ENCODE results near the gene ACRV1. TPM values are rescaled to one million over a fixed set of nuclear protein-coding genes. Genes with fewer than 3 reads are reported as not detected.

Gene ACRV1

DNA sequence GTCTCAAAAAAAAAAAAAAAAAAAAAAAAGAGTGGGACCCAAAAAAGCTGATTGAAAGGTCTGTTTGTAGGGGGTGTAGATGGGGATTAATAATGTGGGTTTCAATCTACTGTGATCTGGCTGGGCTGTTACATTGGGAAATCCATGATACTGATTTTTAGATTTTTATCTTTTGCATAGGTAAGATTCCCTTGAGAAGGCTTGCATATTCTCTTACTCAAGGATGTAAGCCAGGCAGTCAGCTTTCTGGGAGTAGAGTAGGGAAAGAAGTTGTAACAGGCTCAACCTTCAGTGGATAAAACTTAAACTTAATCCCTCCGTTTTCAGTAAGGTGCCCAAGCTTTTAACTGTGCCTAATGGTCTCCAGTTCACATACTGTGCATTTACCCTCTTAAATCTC lies 57.6 kb downstream of the ACRV1 start:
- no peaks in the 10 kb centered on the region for H3K27me3 ChIP-seq (ENCODE audit: control insufficient read depth in 3 of 3, insufficient read depth in 3 of 3, low read depth in 1 of 3, low read length in 3 of 3)
- no peak overlapping the region for H2BK5ac ChIP-seq (ENCODE audit: low read length)
- no peak overlapping the region for H3K23ac ChIP-seq (ENCODE audit: low read depth, low read length, poor library complexity)
- no peak overlapping the region for H2AFZ ChIP-seq (ENCODE audit: low read length)
- no peak overlapping the region for H3K9ac ChIP-seq (ENCODE audit: low read depth, low read length, poor library complexity)
- no peak overlapping the region for H3K18ac ChIP-seq (ENCODE audit: low read length)
- H3K36me3 ChIP-seq (replicated peaks in 1 of 2; ENCODE audit: control insufficient read depth in 2 of 2, insufficient read depth in 2 of 2, low read length in 2 of 2) = peaks cover 18 to 67% of the 10 kb centered on the region in 2 donors
- H3K9me3 ChIP-seq (replicated peaks in 1 of 2; ENCODE audit: control insufficient read depth in 2 of 2, insufficient read depth in 1 of 2, low read depth in 1 of 2, low read length in 2 of 2) = no peaks in the 10 kb centered on the region
- no peak overlapping the region for H3K4ac ChIP-seq (ENCODE audit: low read length)
- no peak overlapping the region for H3K4me3 ChIP-seq (ENCODE audit: low read length in 2 of 2)
- no peak overlapping the region for H2BK120ac ChIP-seq (ENCODE audit: low read depth, low read length)
- H2BK15ac ChIP-seq (ENCODE audit: low read length) = no peak overlapping the region
- H3K4me2 ChIP-seq (ENCODE audit: insufficient read depth, low read length, poor library complexity, severe bottlenecking) = no peak overlapping the region
- H3K4me1 ChIP-seq (ENCODE audit: control insufficient read depth in 2 of 2, insufficient read depth in 1 of 2, low read depth in 1 of 2, low read length in 2 of 2) = peaks cover 0 to 6% of the 10 kb centered on the region in 2 donors
- no peak overlapping the region for H4K91ac ChIP-seq (ENCODE audit: low read depth, low read length, poor library complexity)
- no peak overlapping the region for H2AK5ac ChIP-seq (ENCODE audit: low read depth, low read length)
- H3K79me1 ChIP-seq (ENCODE audit: low read depth, low read length) = no peaks in the 10 kb centered on the region
- H2BK12ac ChIP-seq (ENCODE audit: low read length) = no peak overlapping the region
- no peak overlapping the region for H4K8ac ChIP-seq (ENCODE audit: low read depth, low read length)
- H3K14ac ChIP-seq (ENCODE audit: low read length) = no peak overlapping the region
- WGBS, 2 donors (ENCODE audit: extremely low coverage in 2 of 2, insufficient read length in 2 of 2, insufficient replicate concordance in 1 of 2) = no CpG with 5 or more reads among the region's 1 CpG
- H3K27ac ChIP-seq (replicated peaks; ENCODE audit: low read length) = no peak overlapping the region
- DNase-seq (ENCODE audit: low spot score) = no peak

- peaks cover 18 to 67% of the 10 kb centered on the region in 2 donors for H3K36me3 ChIP-seq (replicated peaks in 1 of 2; ENCODE audit: control insufficient read depth in 2 of 2, insufficient read depth in 2 of 2, low read length in 2 of 2)
- DNase-seq (ENCODE audit: low spot score) = no peak
- H2BK12ac ChIP-seq (ENCODE audit: low read length) = no peak overlapping the region
- peaks cover 0 to 2% of the 10 kb centered on the region in 2 donors for H3K4me1 ChIP-seq (ENCODE audit: control insufficient read depth in 2 of 2, insufficient read depth in 1 of 2, low read depth in 1 of 2, low read length in 2 of 2)
- H3K18ac ChIP-seq (ENCODE audit: low read length) = no peak overlapping the region
- no peak overlapping the region for H3K4ac ChIP-seq (ENCODE audit: low read length)
- no peak overlapping the region for H4K91ac ChIP-seq (ENCODE audit: low read depth, low read length, poor library complexity)
- no peak overlapping the region for H3K27ac ChIP-seq (replicated peaks; ENCODE audit: low read length)
- H2BK5ac ChIP-seq (ENCODE audit: low read length) = no peak overlapping the region
- H3K79me1 ChIP-seq (ENCODE audit: low read depth, low read length) = no peaks in the 10 kb centered on the region
- no peak overlapping the region for H3K4me2 ChIP-seq (ENCODE audit: insufficient read depth, low read length, poor library complexity, severe bottlenecking)
- no peaks in the 10 kb centered on the region for H3K9me3 ChIP-seq (replicated peaks in 1 of 2; ENCODE audit: control insufficient read depth in 2 of 2, insufficient read depth in 1 of 2, low read depth in 1 of 2, low read length in 2 of 2)
- H2BK15ac ChIP-seq (ENCODE audit: low read length) = no peak overlapping the region
- no peak overlapping the region for H2BK120ac ChIP-seq (ENCODE audit: low read depth, low read length)
- no peak overlapping the region for H4K8ac ChIP-seq (ENCODE audit: low read depth, low read length)
- no CpG with 5 or more reads among the region's 2 CpGs for WGBS, 2 donors (ENCODE audit: extremely low coverage in 2 of 2, insufficient read length in 2 of 2, insufficient replicate concordance in 1 of 2)
- no peaks in the 10 kb centered on the region for H3K27me3 ChIP-seq (ENCODE audit: control insufficient read depth in 3 of 3, insufficient read depth in 3 of 3, low read depth in 1 of 3, low read length in 3 of 3)
- no peak overlapping the region for H2AFZ ChIP-seq (ENCODE audit: low read length)
- no peak overlapping the region for H3K23ac ChIP-seq (ENCODE audit: low read depth, low read length, poor library complexity)
- H3K14ac ChIP-seq (ENCODE audit: low read length) = no peak overlapping the region
- no peak overlapping the region for H3K4me3 ChIP-seq (ENCODE audit: low read length in 2 of 2)
- no peak overlapping the region for H2AK5ac ChIP-seq (ENCODE audit: low read depth, low read length)
- H3K9ac ChIP-seq (ENCODE audit: low read depth, low read length, poor library complexity) = no peak overlapping the region
Observed at GRCh38 chr11:125621995-125622394, 58.7 kb downstream of the ACRV1 start.

Small RNA genes within 50 kb of the gene (small RNA-seq; reads per million reads assigned to genes)
- gene RNU2-35P (ENCODE audit: insufficient read depth) = not detected
